GM20000 (cell line): ENCODE results near the gene TBC1D24.
A peak's percentile ranks its signal among the peaks of the same experiment; 100 is the strongest.
"Not testable (repeated sequence)": the region's sequence is repeated elsewhere in the genome, so short reads cannot be mapped to it uniquely, and the experiment has no call there.

Source experiments
- DNase-seq: peaks from one replicate; pipeline ENCODE4 v3.0.0; 2012; ENCODE audit warnings: low spot score
- CTCF ChIP-seq: IDR thresholded peaks from 2 replicates; pipeline ENCODE4 v1.5.1; 2012; ENCODE audit warnings: mild to moderate bottlenecking, control low read depth; ENCODE audit errors: extremely low read depth, missing control alignments

Gene TBC1D24

GRCh38 chr16:2531696-2532493, 57.0 kb downstream of the TBC1D24 start:
- TF ChIP-seq CTCF = no peak
- DNase-seq = peak; percentile 99

- no peak for TF ChIP-seq CTCF
- DNase-seq = peak; percentile 72
Measured at GRCh38 chr16:2532494-2533141, 57.7 kb downstream of the TBC1D24 start.

DNA sequence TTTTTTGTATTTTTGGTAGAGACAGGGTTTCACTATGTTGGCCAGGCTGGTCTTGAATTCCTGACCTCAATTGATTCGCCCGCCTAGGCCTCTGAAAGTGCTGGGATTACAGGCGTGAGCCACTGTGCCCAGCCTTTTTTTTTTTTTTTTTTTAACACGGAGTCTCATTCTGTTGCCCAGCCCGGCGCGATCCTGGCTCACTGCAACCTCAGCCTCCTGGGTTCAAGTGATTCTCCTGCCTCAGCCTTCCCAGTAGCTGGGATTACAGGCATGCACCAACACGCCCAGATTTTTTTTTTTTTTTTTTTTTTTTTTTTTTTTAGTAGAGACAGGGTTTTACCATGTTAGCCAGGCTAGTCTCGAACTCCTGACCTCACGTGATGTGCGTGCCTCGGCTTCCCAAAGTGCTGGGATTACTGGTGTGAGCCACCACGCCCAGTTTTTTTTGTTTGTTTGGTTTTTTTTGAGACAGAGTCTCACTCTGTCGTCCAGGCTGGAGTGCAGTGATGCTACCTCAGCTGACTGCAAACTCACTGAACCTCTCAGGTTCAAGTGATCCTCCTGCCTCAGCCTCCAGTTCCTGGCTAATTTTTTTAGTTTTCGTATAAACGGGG, 58.3 kb downstream of the TBC1D24 start:
- DNase-seq = not testable (repeated sequence)

- TF ChIP-seq CTCF = no peak
- no peak for DNase-seq
Measured at GRCh38 chr16:2533912-2534311, 59.0 kb downstream of the TBC1D24 start.

- not testable (repeated sequence) for DNase-seq
Measured at GRCh38 chr16:2534335-2534734, 59.4 kb downstream of the TBC1D24 start.

DNA sequence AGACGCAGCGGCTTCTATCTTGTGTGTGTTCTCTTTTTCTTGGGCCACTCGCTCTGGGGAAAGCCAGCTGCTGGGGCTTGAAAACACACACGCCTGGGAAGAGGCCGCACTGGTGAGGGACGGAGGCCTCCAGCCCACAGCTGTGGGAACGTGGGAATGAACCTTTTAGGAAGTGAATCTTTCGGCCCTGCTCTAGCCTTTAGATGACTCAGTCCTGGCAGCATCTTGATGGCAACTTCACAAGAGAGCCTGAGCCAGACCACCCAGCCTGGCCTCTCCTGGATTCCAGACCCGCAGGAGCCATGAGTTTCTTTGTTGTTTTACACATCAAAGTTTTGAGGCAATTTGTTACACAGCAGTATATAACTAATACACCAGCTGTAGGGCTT, 60.7 kb downstream of the TBC1D24 start:
- DNase-seq = no peak
- no peak for TF ChIP-seq CTCF

DNA sequence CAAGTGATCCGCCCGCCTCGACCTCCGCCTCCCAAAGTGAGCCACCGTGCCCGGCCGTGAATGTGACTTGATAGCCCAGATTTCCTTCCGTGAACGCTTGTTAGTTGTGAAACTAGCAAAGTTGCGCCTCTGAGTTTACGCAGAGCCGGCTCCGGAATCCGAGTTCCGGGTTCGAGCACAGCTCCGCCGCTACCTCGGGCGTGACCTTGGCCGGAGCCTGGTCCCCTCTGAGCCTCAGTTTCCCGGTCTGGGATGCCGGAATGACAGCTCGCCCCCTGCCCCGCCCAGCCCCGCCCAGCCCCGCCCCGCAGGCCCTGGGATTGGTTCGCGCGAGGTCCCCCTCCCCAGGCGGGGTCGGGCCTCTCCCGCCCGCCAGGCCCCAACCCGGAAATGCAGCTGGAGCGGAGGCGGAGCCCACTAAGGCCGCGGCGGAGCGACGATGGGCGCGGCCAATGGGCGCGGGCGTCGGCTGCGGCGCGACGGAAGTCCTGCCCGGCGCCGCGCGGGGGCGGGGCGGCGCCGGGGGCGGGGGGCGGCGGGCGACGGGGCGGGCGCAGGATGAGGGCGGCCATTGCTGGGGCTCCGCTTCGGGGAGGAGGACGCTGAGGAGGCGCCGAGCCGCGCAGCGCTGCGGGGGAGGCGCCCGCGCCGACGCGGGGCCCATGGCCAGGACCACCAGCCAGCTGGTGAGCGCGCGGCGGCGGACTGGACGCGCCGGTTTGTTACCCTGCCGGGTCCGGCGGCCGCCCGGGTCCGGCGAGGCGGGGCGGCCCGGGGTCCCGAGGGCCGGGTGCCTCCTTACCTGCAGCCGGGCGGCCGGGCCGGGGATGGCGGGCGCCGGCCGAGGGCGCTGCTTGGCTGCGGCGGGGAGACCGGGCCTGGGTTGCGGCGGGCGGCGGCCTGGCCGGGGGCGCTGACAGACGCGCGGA, 62.8 kb downstream of the TBC1D24 start, which contains the start of gene PDPK1:
Gene PDPK1, plus strand, starts transcription at position 571 of the 929 bp plus-strand sequence. Its CDS starts 92 bp downstream, at position 663.
- DNase-seq = peak; percentile 98
- no peak for TF ChIP-seq CTCF

DNA sequence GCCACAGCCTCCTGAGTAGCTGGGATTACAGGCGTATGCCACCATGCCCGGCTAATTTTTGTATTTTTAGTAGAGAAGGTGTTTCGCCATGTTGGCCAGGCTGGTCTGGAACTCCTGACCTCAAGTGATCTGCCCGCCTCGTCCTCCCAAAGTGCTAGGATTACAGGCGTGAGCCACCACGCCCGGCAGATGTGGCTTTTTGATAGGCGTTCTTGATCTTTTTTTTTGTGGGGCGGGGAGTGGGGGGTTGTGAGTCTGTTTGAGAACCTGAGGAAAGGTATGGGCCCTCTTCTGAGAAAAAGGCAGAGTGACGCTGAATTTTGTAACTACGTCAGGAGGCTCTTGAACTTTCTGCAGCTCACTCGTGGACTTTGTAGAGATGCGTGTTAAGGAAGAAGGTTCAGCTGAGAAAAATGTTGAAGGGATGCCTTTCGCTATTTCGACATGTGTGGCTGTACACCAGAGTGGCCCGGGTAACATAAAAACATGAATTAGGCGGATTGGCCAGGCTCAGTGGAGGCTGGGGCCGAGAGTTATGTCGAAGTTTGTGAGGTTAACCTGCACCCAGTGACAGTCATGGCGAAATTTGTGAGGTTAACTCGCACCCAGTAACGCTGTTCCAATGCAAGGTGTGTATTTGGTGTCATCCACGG, 64.4 kb downstream of the TBC1D24 start:
- DNase-seq = not testable (repeated sequence)
